ENCODE measurements around the gene CRACR2B.

The CRACR2B gene

GRCh38 chr11:794013-794765 lies 33.5 kb upstream of the CRACR2B start:
- no peak for TF ChIP-seq CTCF (IDR thresholded peaks at IDR 0.05; ENCODE audit: insufficient read depth, low read length, poor library complexity, severe bottlenecking)
- no peak for DNase-seq (ENCODE audit: extremely low read depth, insufficient read length)
- H3K27me3 ChIP-seq (replicated peaks; ENCODE audit: control insufficient read depth, insufficient read depth, low read length) = no peaks in the 10 kb centered on the region
- peaks cover 18% of the 10 kb centered on the region for H3K36me3 ChIP-seq (ENCODE audit: control insufficient read depth, insufficient read depth, low read length)
- H3K4me3 ChIP-seq (replicated peaks; ENCODE audit: low read depth, low read length) = peak overlapping the region; percentile 91; the same call in 1 of the 2 replicates

DNA sequence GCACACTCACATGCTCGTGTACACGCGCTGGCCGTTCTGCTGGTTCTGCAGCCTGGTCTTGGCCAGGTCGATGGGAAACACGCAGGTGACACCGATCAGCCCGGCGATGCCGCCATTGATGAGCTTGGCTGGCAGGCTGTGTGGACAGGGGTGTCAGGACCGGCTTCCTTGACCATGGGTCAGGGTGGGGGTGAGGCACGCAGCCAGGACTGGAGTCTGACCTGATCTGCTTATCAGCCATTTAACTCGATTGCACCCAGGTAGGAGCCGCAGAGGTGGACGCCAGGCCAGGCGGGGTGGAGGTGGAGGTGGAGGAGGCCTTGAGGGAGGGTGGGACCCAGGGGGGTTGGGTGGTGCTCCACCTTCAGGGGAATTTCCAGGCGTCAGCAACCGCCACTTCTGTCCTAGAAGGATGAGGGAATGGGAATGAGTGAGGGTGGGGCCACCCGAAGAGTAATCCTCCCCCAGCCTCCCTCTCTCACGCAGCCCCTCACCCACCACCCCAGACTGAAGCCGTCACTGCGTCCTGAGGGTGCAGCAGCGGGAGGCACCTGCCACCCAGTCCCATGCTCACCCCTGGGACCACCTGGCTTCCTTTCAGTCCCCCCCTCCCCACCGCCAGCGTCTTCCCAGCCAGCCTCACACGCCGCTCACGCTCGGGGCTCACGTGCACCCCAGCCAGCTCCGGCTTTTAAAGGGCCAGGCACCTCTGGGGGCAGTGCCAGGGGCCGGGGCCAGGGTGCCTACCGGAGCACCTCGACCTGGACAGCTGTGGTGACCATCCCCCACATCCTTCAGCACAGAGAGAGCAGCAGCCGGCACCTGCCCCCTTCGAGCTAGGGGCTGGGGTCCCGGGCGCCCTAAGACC lies 32.7 kb upstream of the CRACR2B start:
- no peak for DNase-seq (ENCODE audit: extremely low read depth, insufficient read length)
- Histone ChIP-seq H3K36me3 (ENCODE audit: control insufficient read depth, insufficient read depth, low read length) (peaks cover 18% of the 10 kb centered on the region), H3K4me3 (replicated peaks; ENCODE audit: low read depth, low read length) (peak overlapping the region; percentile 91)

DNA sequence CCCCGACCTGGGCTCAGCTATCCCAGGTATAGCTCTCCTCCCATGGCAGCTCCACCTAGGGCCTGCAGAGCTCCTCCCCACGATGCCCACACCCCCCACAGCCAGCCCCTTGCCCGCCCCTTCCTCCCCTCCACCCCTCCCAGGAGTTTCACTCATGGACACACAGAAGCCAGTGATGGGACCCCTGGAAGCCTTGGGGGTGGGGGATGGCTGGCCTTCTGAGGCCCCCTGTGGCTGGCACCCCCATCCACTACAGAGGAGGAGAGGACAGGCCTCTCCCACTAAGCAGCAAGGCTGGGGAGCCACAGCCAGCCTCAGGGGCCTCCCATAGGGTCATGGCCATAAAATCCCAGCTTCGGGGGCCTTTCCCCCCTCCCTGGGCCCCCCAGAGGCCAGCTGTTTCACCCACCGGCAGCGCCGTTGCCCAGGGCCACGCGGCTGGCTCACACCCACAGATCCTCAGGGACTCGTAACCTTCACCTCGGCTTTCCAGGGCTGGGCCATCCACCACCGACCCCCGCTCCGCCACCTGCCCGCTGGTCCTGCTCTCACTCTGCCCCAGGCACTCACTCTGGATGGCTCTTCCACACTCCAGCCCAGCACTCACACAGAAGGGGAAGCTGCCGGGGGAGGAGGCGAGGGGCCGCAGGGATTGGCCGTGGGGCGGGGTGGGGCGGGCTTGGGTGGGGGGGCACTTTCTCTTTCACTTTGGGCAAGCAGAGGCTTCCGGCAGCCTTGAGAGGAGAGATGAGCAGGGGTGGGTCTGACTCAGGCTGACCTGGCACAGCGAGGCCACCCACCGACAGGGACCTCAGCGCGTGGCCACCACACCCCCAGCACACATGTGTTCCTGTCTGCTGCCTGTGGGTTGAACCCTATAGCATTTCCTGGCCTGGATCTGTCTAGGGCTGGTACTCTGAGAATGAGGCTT lies 31.8 kb upstream of the CRACR2B start:
- no peaks in the 10 kb centered on the region for H3K27me3 ChIP-seq (replicated peaks; ENCODE audit: control insufficient read depth, insufficient read depth, low read length)
- peaks cover 19% of the 10 kb centered on the region for H3K36me3 ChIP-seq (ENCODE audit: control insufficient read depth, insufficient read depth, low read length)
- peak overlapping the region; percentile 91 for H3K4me3 ChIP-seq (replicated peaks; ENCODE audit: low read depth, low read length)
- peak; percentile 80 for DNase-seq (ENCODE audit: extremely low read depth, insufficient read length)
- no peak for TF ChIP-seq CTCF (IDR thresholded peaks at IDR 0.05; ENCODE audit: insufficient read depth, low read length, poor library complexity, severe bottlenecking)

More for the DNA sequence above, 32.7 kb upstream of the CRACR2B start:
- H3K27me3 ChIP-seq (replicated peaks; ENCODE audit: control insufficient read depth, insufficient read depth, low read length) = no peaks in the 10 kb centered on the region
- TF ChIP-seq CTCF (IDR thresholded peaks at IDR 0.05; ENCODE audit: insufficient read depth, low read length, poor library complexity, severe bottlenecking) = no peak

DNA sequence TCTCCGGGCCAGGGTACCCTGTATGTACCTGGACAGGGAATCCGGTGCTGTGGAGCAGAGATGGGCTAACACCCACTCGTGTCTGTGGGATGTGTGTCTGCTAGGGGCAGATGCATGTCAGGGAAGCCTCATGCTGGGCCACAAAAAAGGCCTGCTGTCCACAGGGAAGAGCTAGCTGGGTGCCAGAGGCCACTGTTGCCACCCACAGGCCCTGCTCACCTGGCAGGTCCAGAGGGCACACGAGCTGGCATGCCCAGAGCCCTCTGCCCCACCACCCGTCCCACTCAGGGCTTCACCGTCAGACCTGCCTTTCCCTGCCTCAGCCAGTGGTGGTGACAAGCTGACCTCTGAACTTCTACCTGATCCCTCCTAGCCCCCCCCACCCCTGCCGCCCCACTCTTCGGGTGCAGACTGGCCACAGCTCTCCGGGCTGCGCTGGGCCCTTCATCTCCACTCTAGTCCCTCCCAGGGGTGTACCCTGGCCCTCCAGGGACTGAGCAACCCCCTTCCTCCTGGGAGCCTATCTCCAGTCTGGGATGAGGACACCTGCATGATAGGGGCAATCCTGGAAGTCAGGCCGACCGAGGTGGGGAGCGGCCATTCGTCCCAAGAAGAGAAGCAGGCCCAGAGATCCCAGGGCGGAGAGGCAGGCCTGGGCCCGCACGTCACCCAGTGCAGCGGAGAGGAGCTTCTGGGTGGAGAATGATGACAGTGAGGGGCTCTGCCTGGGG lies 31.0 kb upstream of the CRACR2B start:
- DNase-seq (ENCODE audit: extremely low read depth, insufficient read length) = no peak
- H3K36me3 ChIP-seq (ENCODE audit: control insufficient read depth, insufficient read depth, low read length) = peaks cover 19% of the 10 kb centered on the region

More for the DNA sequence above, 31.0 kb upstream of the CRACR2B start:
- Histone ChIP-seq H3K27me3 (replicated peaks; ENCODE audit: control insufficient read depth, insufficient read depth, low read length) (no peaks in the 10 kb centered on the region), H3K4me3 (replicated peaks; ENCODE audit: low read depth, low read length) (peak overlapping the region; percentile 91)
- no peak for TF ChIP-seq CTCF (IDR thresholded peaks at IDR 0.05; ENCODE audit: insufficient read depth, low read length, poor library complexity, severe bottlenecking)
